IMR-90 (cell line): ENCODE results near the gene EDN3. TPM values are rescaled to one million over a fixed set of nuclear protein-coding genes. Genes with fewer than 3 reads are reported as not detected.

Experiments used
- ATAC-seq: fragments of 200-7000 bp; cut with Tn5 transposase; 2 replicates; pipeline ENCODE4 v1.9.1; 2020; ENCODE audit warnings: low read depth, mild to moderate bottlenecking, moderate library complexity
- BruUV-seq: library from RNA; stranded (reverse); fragments of 400-500 nt; replicated peaks from 2 replicates; lab custom pipeline; 2021; lab: Mats Ljungman, UMichigan
- CTCF ChIA-PET: fragments of 300-600 bp; formaldehyde crosslinking; extraction: SDS; loops from one replicate; lab custom pipeline; 2021; ENCODE audit warnings: antibody characterized with exemption; lab: Yijun Ruan, JAX
- POLR2A ChIA-PET: fragments of 300-600 bp; sonication (Branson Sonifier 250); formaldehyde crosslinking; loops from one replicate; lab custom pipeline; 2022; ENCODE audit warnings: antibody characterized with exemption; ENCODE audit not compliant: unreplicated experiment; lab: Charles Lee
- DNase-seq: peaks from one replicate; pipeline ENCODE4 v3.0.0; 2013
- H2AFZ ChIP-seq: replicated peaks from 2 replicates; pipeline ENCODE3; 2013; ENCODE audit warnings: low read length, mild to moderate bottlenecking; ENCODE audit not compliant: poor library complexity
- H2AK5ac ChIP-seq: 2 replicates; pipeline ENCODE4 v1.6.1; 2013; ENCODE audit warnings: low read depth, low read length, inconsistent platforms
- H2AK9ac ChIP-seq: replicated peaks from 2 replicates; pipeline ENCODE3; 2013; ENCODE audit warnings: mild to moderate bottlenecking, low read depth, low read length, moderate library complexity; ENCODE audit not compliant: poor library complexity
- H2BK120ac ChIP-seq: 2 replicates; pipeline ENCODE4 v1.6.1; 2013; ENCODE audit warnings: low read depth, low read length, inconsistent platforms
- H2BK15ac ChIP-seq: 3 replicates; pipeline ENCODE4 v1.6.1; 2013; ENCODE audit warnings: low read depth, low read length, inconsistent platforms
- H2BK20ac ChIP-seq: 2 replicates; pipeline ENCODE4 v1.6.1; 2013; ENCODE audit warnings: low read depth, mild to moderate bottlenecking, inconsistent platforms, low read length, moderate library complexity
- H2BK5ac ChIP-seq: 2 replicates; pipeline ENCODE4 v1.6.1; 2013; ENCODE audit warnings: mild to moderate bottlenecking, low read depth, low read length, inconsistent platforms; ENCODE audit not compliant: poor library complexity, severe bottlenecking
- H3K14ac ChIP-seq: replicated peaks from 2 replicates; pipeline ENCODE4 v1.6.1; 2013; ENCODE audit warnings: low read depth, low read length, inconsistent platforms
- H3K18ac ChIP-seq: 2 replicates; pipeline ENCODE4 v1.6.1; 2013; ENCODE audit warnings: low read depth, low read length, control low read depth
- H3K23ac ChIP-seq: 2 replicates; pipeline ENCODE4 v1.6.1; 2013; ENCODE audit warnings: low read depth, low read length, inconsistent platforms
- H3K27ac ChIP-seq: 2 replicates; pipeline ENCODE4 v1.5.1; 2013; ENCODE audit warnings: mild to moderate bottlenecking, control low read depth, low read length; ENCODE audit not compliant: insufficient read depth
- H3K27me3 ChIP-seq: 2 replicates; pipeline ENCODE4 v1.6.1; 2013; ENCODE audit warnings: low read length; ENCODE audit not compliant: control insufficient read depth, insufficient read depth
- H3K36me3 ChIP-seq: 2 replicates; pipeline ENCODE4 v1.6.1; 2013; ENCODE audit warnings: low read length, mixed read lengths; ENCODE audit not compliant: control insufficient read depth, insufficient read depth
- H3K4ac ChIP-seq: 2 replicates; pipeline ENCODE4 v1.6.1; 2013; ENCODE audit warnings: low read depth, low read length, inconsistent platforms
- H3K4me1 ChIP-seq: 2 replicates; pipeline ENCODE4 v1.6.1; 2013; ENCODE audit warnings: low read length, mixed read lengths; ENCODE audit not compliant: control insufficient read depth, insufficient read depth
- H3K4me2 ChIP-seq: 2 replicates; pipeline ENCODE4 v1.6.1; 2013; ENCODE audit warnings: low read depth, mild to moderate bottlenecking, control low read depth, low read length, moderate library complexity
- H3K4me3 ChIP-seq: 2 replicates; pipeline ENCODE4 v1.5.1; 2013; ENCODE audit warnings: low read depth, mild to moderate bottlenecking, control low read depth, low read length, moderate library complexity; ENCODE audit not compliant: insufficient read depth
- H3K56ac ChIP-seq: 2 replicates; pipeline ENCODE4 v1.6.1; 2013; ENCODE audit warnings: low read length, inconsistent platforms; ENCODE audit not compliant: insufficient read depth; ENCODE audit errors: extremely low read depth
- H3K79me1 ChIP-seq, 2 experiments: 2 replicates each; pipeline ENCODE4 v1.6.1; 2013; ENCODE audit warnings: low read length in 2 of 2, inconsistent platforms in 1 of 2, low read depth in 1 of 2
- H3K9ac ChIP-seq: 2 replicates; pipeline ENCODE4 v1.6.1; 2013; ENCODE audit warnings: low read depth, low read length, control low read depth
- H3K9me1 ChIP-seq: 2 replicates; pipeline ENCODE4 v1.6.1; 2013; ENCODE audit warnings: low read length, inconsistent platforms; ENCODE audit not compliant: insufficient read depth
- H3K9me3 ChIP-seq: 2 replicates; pipeline ENCODE4 v1.6.1; 2013; ENCODE audit warnings: low read length; ENCODE audit not compliant: control insufficient read depth, insufficient read depth
- H4K20me1 ChIP-seq: 2 replicates; pipeline ENCODE4 v1.6.1; 2013; ENCODE audit warnings: low read length, inconsistent platforms; ENCODE audit not compliant: insufficient read depth
- H4K5ac ChIP-seq: 2 replicates; pipeline ENCODE4 v1.6.1; 2013; ENCODE audit warnings: mild to moderate bottlenecking, low read depth, low read length, control low read depth
- H4K8ac ChIP-seq, 2 experiments: 2 replicates each; pipeline ENCODE4 v1.6.1; 2013; ENCODE audit warnings: low read depth in 2 of 2, low read length in 2 of 2, control low read depth in 1 of 2, inconsistent platforms in 1 of 2
- H4K91ac ChIP-seq: 2 replicates; pipeline ENCODE4 v1.6.1; 2013; ENCODE audit warnings: low read depth, low read length, inconsistent platforms; ENCODE audit not compliant: insufficient read depth
- CTCF ChIP-seq: conservative IDR thresholded peaks from 2 replicates; pipeline ENCODE4 v1.5.1; 2012; ENCODE audit warnings: mild to moderate bottlenecking, low read depth, low read length, improper control_type of control experiment
- ELK1 ChIP-seq: fragments of 150-350 bp; IDR thresholded peaks from 2 replicates; pipeline ENCODE4 v1.6.1; 2016; ENCODE audit warnings: low read depth, mild to moderate bottlenecking, low read length, moderate library complexity, borderline replicate concordance
- RCOR1 ChIP-seq: IDR thresholded peaks from 2 replicates; pipeline ENCODE4 v1.6.1; 2012; ENCODE audit warnings: mild to moderate bottlenecking, low read length, improper control_type of control experiment; ENCODE audit not compliant: insufficient replicate concordance
- SMC3 ChIP-seq: fragments of 150-350 bp; IDR thresholded peaks from 2 replicates; pipeline ENCODE4 v1.6.1; 2016; ENCODE audit warnings: low read depth, mild to moderate bottlenecking, antibody characterized with exemption, low read length, moderate library complexity
- dilution Hi-C: fragments of 300-500 bp; cut with HindIII; formaldehyde crosslinking; loops from one replicate; pipeline ENCODE4 v1.14.3; 2018; ENCODE audit warnings: low sequenced_read_pairs; ENCODE audit not compliant: unreplicated experiment
- in situ Hi-C: fragments of 300-500 bp; cut with MboI; formaldehyde crosslinking; loops from 3 replicates; pipeline ENCODE4 v1.14.3; 2019; ENCODE audit warnings: low sequenced_read_pairs, inconsistent platforms, mixed read lengths
- intact Hi-C: fragments of 100-400 bp; cut with micrococcal nuclease; formaldehyde crosslinking; loops from 2 replicates; pipeline ENCODE4 v1.10.0; 2022
- polyA plus RNA-seq, 3 experiments: library from polyadenylated mRNA; depleted of rRNA; stranded (reverse); fragments of >200 nt; gene quantifications; 2 replicates each; pipeline ENCODE4 v1.2.3, GENCODE V29; 2012; ENCODE audit warnings: low replicate concordance in 1 of 3
- total RNA-seq: library from RNA; depleted of rRNA; stranded (reverse); fragments of >200 nt; gene quantifications from 2 replicates; pipeline ENCODE4 v1.2.3, GENCODE V29; 2012

The EDN3 gene
- total and polyA plus RNA-seq, 2 of the 4 experiments (the other 2 are of a cell fraction) = not detected

GRCh38 chr20:59265298-59265697 lies 35.1 kb upstream of the EDN3 start:
- intact Hi-C loops = no loop called here
- H3K4ac ChIP-seq = no peak overlapping the region
- POLR2A ChIA-PET = no interaction called here

More at GRCh38 chr20:59265298-59265697, 35.1 kb upstream of the EDN3 start:
- Histone ChIP-seq H2BK15ac (no peak overlapping the region), H3K4me1 (no peaks in the 10 kb centered on the region), H3K14ac (no peak overlapping the region), H3K9ac (no peak overlapping the region), H3K4me3 (no peak overlapping the region), H3K27me3 (no peaks in the 10 kb centered on the region; the same call in 1 of the 2 replicates), H2BK20ac (no peak overlapping the region), H3K36me3 (no peaks in the 10 kb centered on the region), H4K5ac (no peak overlapping the region), H4K8ac (no peak overlapping the region), H2AK9ac (no peak overlapping the region), H3K9me3 (no peaks in the 10 kb centered on the region), H3K23ac (no peak overlapping the region), H2BK120ac (no peak overlapping the region), H2BK5ac (no peak overlapping the region), H3K18ac (no peak overlapping the region), H2AFZ (no peak overlapping the region), H3K9me1 (no peaks in the 10 kb centered on the region), H3K4me2 (no peak overlapping the region), H3K27ac (no peak overlapping the region), H2AK5ac (no peak overlapping the region), H3K56ac (no peak overlapping the region), H4K20me1 (no peaks in the 10 kb centered on the region), H3K79me1 (no peaks in the 10 kb centered on the region), H4K91ac (no peak overlapping the region)
- in situ Hi-C loops = no loop called here
- dilution Hi-C loops = no loop called here
- TF ChIP-seq RCOR1 (no peak), CTCF (no peak), ELK1 (no peak), SMC3 (no peak)
- DNase-seq (no peak), ATAC-seq (no peak)
- no TSS peak for BruUV-seq
- CTCF ChIA-PET = no interaction called here
